ENCODE results near the gene RASAL1.

RASAL1 gene

DNA sequence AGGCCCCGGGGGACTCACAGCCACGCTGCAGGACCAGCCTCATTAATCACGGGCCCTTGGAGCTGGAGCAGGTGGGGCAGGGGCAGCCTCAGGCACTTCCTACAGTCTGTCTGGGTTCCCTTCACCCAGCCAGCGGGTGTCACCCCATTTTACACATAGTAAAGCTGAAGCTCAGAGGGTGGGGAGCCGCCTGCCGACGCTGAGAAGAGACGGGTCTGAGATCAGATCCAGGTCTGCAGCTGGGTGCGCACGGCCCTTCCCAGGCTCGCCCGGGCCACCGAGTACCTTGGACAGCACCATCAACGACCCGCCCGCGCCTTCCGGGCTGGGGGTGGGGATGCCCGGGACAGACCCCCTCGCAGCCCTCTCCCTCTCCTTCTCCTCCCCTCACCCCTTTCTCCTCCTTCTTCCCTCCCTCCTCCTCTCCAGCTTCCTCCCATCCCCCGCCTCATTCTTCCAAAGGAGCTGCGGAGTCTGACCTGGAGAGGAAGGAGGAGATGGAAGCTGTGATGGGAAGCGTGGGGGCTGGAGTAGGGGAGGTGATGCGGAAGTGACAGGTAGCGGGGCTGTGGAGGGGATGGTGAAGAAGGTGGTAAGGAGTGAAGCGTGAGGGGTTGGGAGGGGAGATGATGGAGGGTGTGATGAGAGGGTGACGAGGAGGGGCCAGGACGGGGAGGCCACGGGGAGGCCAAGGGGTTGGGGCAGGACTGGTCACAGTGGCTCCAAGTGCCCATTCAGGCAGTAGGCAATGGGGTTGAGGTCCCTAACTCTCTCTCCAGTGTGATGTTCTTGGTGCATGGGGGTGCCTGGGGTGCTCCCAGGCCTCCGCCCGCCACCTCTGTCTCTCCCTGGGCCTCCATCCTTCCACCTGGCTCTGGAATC lies 70.2 kb downstream of the RASAL1 start:
- H3K79me2 ChIP-seq (ENCODE audit: insufficient read depth, low read depth), result no peaks in the 10 kb centered on the region
- H3K4me1 ChIP-seq (ENCODE audit: low read depth, poor library complexity, severe bottlenecking), result peaks cover 8% of the 10 kb centered on the region
- TF ChIP-seq CTCF (conservative IDR thresholded peaks at IDR 0.05; ENCODE audit: low read depth, low read length), result no peak
- no peak overlapping the region for H3K27ac ChIP-seq
- no peaks in the 10 kb centered on the region for H4K20me1 ChIP-seq (ENCODE audit: insufficient read depth)
- H3K36me3 ChIP-seq (ENCODE audit: insufficient read depth), result no peaks in the 10 kb centered on the region
- H3K9ac ChIP-seq, result no peak overlapping the region
- H2AFZ ChIP-seq (ENCODE audit: low read depth), result no peak overlapping the region
- H3K4me2 ChIP-seq, result no peak overlapping the region
- no peak overlapping the region for H3K4me3 ChIP-seq (IDR thresholded peaks at IDR 0.05; ENCODE audit: insufficient read depth, low read depth, low read length)
- H3K27me3 ChIP-seq (ENCODE audit: insufficient read depth, low read depth), result no peaks in the 10 kb centered on the region

DNA sequence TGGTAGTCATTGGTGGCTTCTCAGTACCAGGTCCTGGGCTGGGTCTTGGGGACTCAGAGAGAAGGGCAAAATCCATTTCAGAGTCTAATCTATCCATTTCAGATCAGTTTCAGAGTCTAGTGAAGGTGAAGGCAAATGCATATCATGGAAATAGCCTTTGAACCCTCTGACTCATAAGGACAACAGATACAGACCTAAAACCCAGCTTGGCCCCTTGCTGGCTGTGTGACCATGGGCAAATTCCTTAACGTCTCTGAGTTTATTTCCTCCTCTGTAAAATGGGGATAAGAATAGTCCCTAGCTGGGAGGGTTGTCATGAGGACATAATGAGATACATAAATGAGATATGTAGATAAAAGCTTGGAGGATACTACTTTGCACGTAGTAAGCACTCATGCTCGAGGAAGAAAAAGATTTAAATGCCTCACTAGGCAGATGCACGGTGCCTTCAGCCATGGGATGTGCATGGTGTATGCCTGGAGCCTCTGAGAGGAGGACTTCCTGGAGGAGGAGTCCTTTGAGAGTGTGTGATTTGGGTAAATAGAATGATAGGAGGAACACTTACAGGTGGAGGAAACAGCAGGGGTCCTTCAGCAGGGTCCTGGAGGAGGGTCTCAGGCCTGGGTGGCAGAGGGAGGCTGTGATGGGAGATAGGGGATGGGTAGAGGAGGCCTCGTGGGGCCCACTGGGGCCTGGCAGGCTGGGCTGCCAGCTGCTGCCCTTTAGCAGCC lies 71.0 kb downstream of the RASAL1 start:
- H3K27ac ChIP-seq, result no peak overlapping the region
- TF ChIP-seq CTCF (conservative IDR thresholded peaks at IDR 0.05; ENCODE audit: low read depth, low read length), result no peak
- H3K27me3 ChIP-seq (ENCODE audit: insufficient read depth, low read depth), result no peaks in the 10 kb centered on the region
- H3K9ac ChIP-seq, result no peak overlapping the region
- no peak overlapping the region for H3K4me2 ChIP-seq
- no peak overlapping the region for H2AFZ ChIP-seq (ENCODE audit: low read depth)
- no peaks in the 10 kb centered on the region for H3K79me2 ChIP-seq (ENCODE audit: insufficient read depth, low read depth)
- no peaks in the 10 kb centered on the region for H4K20me1 ChIP-seq (ENCODE audit: insufficient read depth)
- peaks cover 8% of the 10 kb centered on the region for H3K4me1 ChIP-seq (ENCODE audit: low read depth, poor library complexity, severe bottlenecking)
- H3K36me3 ChIP-seq (ENCODE audit: insufficient read depth), result no peaks in the 10 kb centered on the region
- H3K4me3 ChIP-seq (IDR thresholded peaks at IDR 0.05; ENCODE audit: insufficient read depth, low read depth, low read length), result no peak overlapping the region

GRCh38 chr12:113063396-113064350 lies 71.9 kb downstream of the RASAL1 start:
- Histone ChIP-seq H3K4me2 (no peak overlapping the region), H4K20me1 (ENCODE audit: insufficient read depth) (no peaks in the 10 kb centered on the region), H3K9ac (no peak overlapping the region), H3K4me3 (IDR thresholded peaks at IDR 0.05; ENCODE audit: insufficient read depth, low read depth, low read length) (no peak overlapping the region), H3K27ac (no peak overlapping the region), H2AFZ (ENCODE audit: low read depth) (no peak overlapping the region), H3K27me3 (ENCODE audit: insufficient read depth, low read depth) (no peaks in the 10 kb centered on the region), H3K36me3 (ENCODE audit: insufficient read depth) (no peaks in the 10 kb centered on the region), H3K4me1 (ENCODE audit: low read depth, poor library complexity, severe bottlenecking) (peaks cover 8% of the 10 kb centered on the region), H3K79me2 (ENCODE audit: insufficient read depth, low read depth) (no peaks in the 10 kb centered on the region)
- TF ChIP-seq CTCF (conservative IDR thresholded peaks at IDR 0.05; ENCODE audit: low read depth, low read length), result no peak
